GM23338 (cell line): ENCODE data around the gene GAPT. TPM values are rescaled to one million over a fixed set of nuclear protein-coding genes. Genes with fewer than 3 reads are reported as not detected.

Source experiments
- ATAC-seq: fragments of 200-7000 bp; cut with Tn5 transposase; 3 replicates; pipeline ENCODE4 v1.9.1; 2020
- DNase-seq: peaks from one replicate; pipeline ENCODE4 v3.0.0-alpha.2; 2015; ENCODE audit warnings: low spot score
- H2AFZ ChIP-seq: fragments of 200-600 bp; sonication (generic); 2 replicates; pipeline ENCODE4 v1.8.0; 2016; ENCODE audit warnings: antibody characterized with exemption, mild to moderate bottlenecking, moderate library complexity
- H3F3A ChIP-seq: fragments of 200-600 bp; sonication (generic); replicated peaks from 2 replicates; pipeline ENCODE4 v1.8.0; 2017; ENCODE audit warnings: antibody characterized with exemption, mixed run types, low read depth
- H3K27ac ChIP-seq: fragments of 200-600 bp; sonication (generic); 2 replicates; pipeline ENCODE4 v1.6.1; 2016; ENCODE audit warnings: low read depth
- H3K27me3 ChIP-seq: fragments of 200-600 bp; sonication (generic); 2 replicates; pipeline ENCODE4 v1.8.0; 2016; ENCODE audit warnings: mild to moderate bottlenecking, mixed run types, moderate library complexity; ENCODE audit not compliant: insufficient read depth
- H3K36me3 ChIP-seq: fragments of 200-600 bp; sonication (generic); 2 replicates; pipeline ENCODE4 v1.8.0; 2016; ENCODE audit warnings: mild to moderate bottlenecking; ENCODE audit not compliant: insufficient read depth
- H3K4me1 ChIP-seq: fragments of 200-600 bp; sonication (generic); 2 replicates; pipeline ENCODE4 v1.8.0; 2016; ENCODE audit warnings: mild to moderate bottlenecking, moderate library complexity; ENCODE audit not compliant: insufficient read depth
- H3K4me2 ChIP-seq: fragments of 200-600 bp; sonication (generic); 2 replicates; pipeline ENCODE4 v1.7.1; 2017; ENCODE audit warnings: mixed run types
- H3K4me3 ChIP-seq: fragments of 200-600 bp; sonication (generic); 2 replicates; pipeline ENCODE4 v1.6.1; 2016; ENCODE audit warnings: mixed run types
- H3K79me2 ChIP-seq: fragments of 200-600 bp; sonication (generic); replicated peaks from 2 replicates; pipeline ENCODE4 v1.8.0; 2017; ENCODE audit warnings: mild to moderate bottlenecking; ENCODE audit not compliant: insufficient read depth
- H3K9me2 ChIP-seq: fragments of 200-600 bp; sonication (generic); 2 replicates; pipeline ENCODE4 v1.8.0; 2017; ENCODE audit not compliant: insufficient read depth
- H4K20me1 ChIP-seq: fragments of 200-600 bp; sonication (generic); replicated peaks from 2 replicates; pipeline ENCODE4 v1.8.0; 2017; ENCODE audit warnings: mild to moderate bottlenecking; ENCODE audit not compliant: insufficient read depth
- H3K27ac Mint-ChIP-seq: 2 replicates; pipeline ENCODE4 v1.8.0; 2020; ENCODE audit warnings: inconsistent platforms, mild to moderate bottlenecking, moderate library complexity, mixed read lengths
- H3K27me3 Mint-ChIP-seq: 3 replicates; pipeline ENCODE4 v1.8.0; 2022; ENCODE audit warnings: low read depth, mild to moderate bottlenecking, moderate library complexity, mixed read lengths, inconsistent platforms; ENCODE audit not compliant: insufficient read depth, poor library complexity
- H3K36me3 Mint-ChIP-seq: 3 replicates; pipeline ENCODE4 v1.8.0; 2021; ENCODE audit warnings: low read depth, mild to moderate bottlenecking, inconsistent platforms, moderate library complexity, mixed read lengths
- H3K4me1 Mint-ChIP-seq: 3 replicates; pipeline ENCODE4 v1.8.0; 2020; ENCODE audit warnings: mild to moderate bottlenecking, inconsistent platforms, mixed read lengths
- H3K4me3 Mint-ChIP-seq: 3 replicates; pipeline ENCODE4 v1.8.0; 2021; ENCODE audit warnings: moderate library complexity, mild to moderate bottlenecking, inconsistent platforms, mixed read lengths
- H3K9me3 Mint-ChIP-seq: 3 replicates; pipeline ENCODE4 v1.8.0; 2020; ENCODE audit warnings: moderate library complexity, mild to moderate bottlenecking, inconsistent platforms, mixed read lengths
- CREB1 ChIP-seq: fragments of 250-450 bp; sonication (Bioruptor Pico); IDR thresholded peaks from 2 replicates; pipeline ENCODE4 v1.5.0; 2020; ENCODE audit warnings: low read depth, mild to moderate bottlenecking, moderate library complexity
- EZH2 ChIP-seq: fragments of 200-600 bp; sonication (generic); IDR thresholded peaks from one replicate; pipeline ENCODE4 v1.8.0; 2017; ENCODE audit warnings: antibody characterized with exemption, mild to moderate bottlenecking, low read depth; ENCODE audit not compliant: unreplicated experiment
- EZH2phosphoT487 ChIP-seq: fragments of 200-600 bp; sonication (generic); IDR thresholded peaks from one replicate; pipeline ENCODE4 v1.8.1; 2018; ENCODE audit warnings: antibody characterized with exemption; ENCODE audit not compliant: unreplicated experiment
- JUNB ChIP-seq: IDR thresholded peaks from one replicate; pipeline ENCODE4 v1.6.1; 2016; ENCODE audit warnings: antibody characterized with exemption; ENCODE audit not compliant: unreplicated experiment
- NANOG ChIP-seq: IDR thresholded peaks from 2 replicates; pipeline ENCODE4 v1.6.1; 2016; ENCODE audit warnings: antibody characterized with exemption, borderline replicate concordance
- POLR2AphosphoS5 ChIP-seq: IDR thresholded peaks from 2 replicates; pipeline ENCODE4 v1.6.1; 2016; ENCODE audit warnings: antibody characterized with exemption, low read depth
- STAT1 ChIP-seq: IDR thresholded peaks from one replicate; pipeline ENCODE4 v1.6.1; 2016; ENCODE audit warnings: antibody characterized with exemption; ENCODE audit not compliant: unreplicated experiment
- ZNF114 ChIP-seq: fragments of 250-450 bp; sonication (Bioruptor Pico); IDR thresholded peaks from 2 replicates; pipeline ENCODE4 v1.5.0; 2020; ENCODE audit warnings: mild to moderate bottlenecking, moderate library complexity
- ZNF331 ChIP-seq: fragments of 250-450 bp; sonication (Bioruptor Pico); IDR thresholded peaks from 2 replicates; pipeline ENCODE4 v1.5.0; 2020; ENCODE audit warnings: low read depth, mild to moderate bottlenecking, moderate library complexity
- polyA plus RNA-seq: library from polyadenylated mRNA; unstranded; fragments of >200 nt; fragmentation: Nextera tagmentation; extraction: Ambion mirVana; gene quantifications from 2 replicates; pipeline ENCODE4 v1.2.1, GENCODE V29; 2016
- total RNA-seq: library from RNA; depleted of rRNA; stranded (reverse); fragments of >200 nt; shearing (Covaris generic); gene quantifications from 2 replicates; pipeline ENCODE4 v1.2.3, GENCODE V29; 2014
- TF ChIP-seq, protein P1 (sequence below): fragments of 250-450 bp; sonication (Bioruptor Pico); IDR thresholded peaks from 2 replicates; pipeline ENCODE4 v1.5.0; 2020; ENCODE audit warnings: mild to moderate bottlenecking, moderate library complexity

GAPT gene
- total and polyA plus RNA-seq, 2 experiments from 2014 or later = not detected

DNA sequence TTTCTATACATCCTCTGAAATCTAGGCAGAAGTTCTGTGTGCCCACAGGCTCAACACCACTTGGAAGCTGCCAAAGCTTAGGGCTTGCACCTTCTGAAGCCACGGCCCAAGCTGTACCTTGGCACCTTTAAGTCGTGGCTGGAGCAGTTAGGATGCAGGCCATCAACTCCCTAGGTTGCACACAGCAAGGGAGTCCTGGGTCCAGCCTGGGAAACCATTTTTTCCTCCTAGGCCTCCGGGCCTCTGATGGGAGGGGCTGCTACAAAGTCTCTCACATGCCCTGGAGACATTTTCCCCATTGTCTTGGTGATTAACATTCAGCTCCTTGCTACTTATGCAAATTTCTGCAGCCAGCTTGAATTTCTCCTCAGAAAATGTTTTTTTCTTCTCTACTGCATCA lies 15.8 kb upstream of the GAPT start:
- Histone ChIP-seq H4K20me1 (no peaks in the 10 kb centered on the region), H3K4me3 (no peak overlapping the region), H3K36me3 (no peaks in the 10 kb centered on the region; the same call in 1 of the 2 replicates), H2AFZ (no peak overlapping the region), H3K9me2 (no peaks in the 10 kb centered on the region), H3K27me3 (no peaks in the 10 kb centered on the region), H3F3A (no peaks in the 10 kb centered on the region), H3K27ac (no peak overlapping the region), H3K4me2 (no peak overlapping the region), H3K79me2 (no peaks in the 10 kb centered on the region), H3K4me1 (no peaks in the 10 kb centered on the region)
- H3K36me3 Mint-ChIP-seq = peaks cover 28% of the 10 kb centered on the region
- TF ChIP-seq ZNF331 (CRISPR knock-in tag) (no peak), CREB1 (CRISPR knock-in tag) (no peak), POLR2AphosphoS5 (no peak), EZH2 (no peak), EZH2phosphoT487 (no peak), ZNF114 (CRISPR knock-in tag) (no peak), JUNB (no peak), NANOG (no peak), STAT1 (no peak)
- TF ChIP-seq, protein P1, sequence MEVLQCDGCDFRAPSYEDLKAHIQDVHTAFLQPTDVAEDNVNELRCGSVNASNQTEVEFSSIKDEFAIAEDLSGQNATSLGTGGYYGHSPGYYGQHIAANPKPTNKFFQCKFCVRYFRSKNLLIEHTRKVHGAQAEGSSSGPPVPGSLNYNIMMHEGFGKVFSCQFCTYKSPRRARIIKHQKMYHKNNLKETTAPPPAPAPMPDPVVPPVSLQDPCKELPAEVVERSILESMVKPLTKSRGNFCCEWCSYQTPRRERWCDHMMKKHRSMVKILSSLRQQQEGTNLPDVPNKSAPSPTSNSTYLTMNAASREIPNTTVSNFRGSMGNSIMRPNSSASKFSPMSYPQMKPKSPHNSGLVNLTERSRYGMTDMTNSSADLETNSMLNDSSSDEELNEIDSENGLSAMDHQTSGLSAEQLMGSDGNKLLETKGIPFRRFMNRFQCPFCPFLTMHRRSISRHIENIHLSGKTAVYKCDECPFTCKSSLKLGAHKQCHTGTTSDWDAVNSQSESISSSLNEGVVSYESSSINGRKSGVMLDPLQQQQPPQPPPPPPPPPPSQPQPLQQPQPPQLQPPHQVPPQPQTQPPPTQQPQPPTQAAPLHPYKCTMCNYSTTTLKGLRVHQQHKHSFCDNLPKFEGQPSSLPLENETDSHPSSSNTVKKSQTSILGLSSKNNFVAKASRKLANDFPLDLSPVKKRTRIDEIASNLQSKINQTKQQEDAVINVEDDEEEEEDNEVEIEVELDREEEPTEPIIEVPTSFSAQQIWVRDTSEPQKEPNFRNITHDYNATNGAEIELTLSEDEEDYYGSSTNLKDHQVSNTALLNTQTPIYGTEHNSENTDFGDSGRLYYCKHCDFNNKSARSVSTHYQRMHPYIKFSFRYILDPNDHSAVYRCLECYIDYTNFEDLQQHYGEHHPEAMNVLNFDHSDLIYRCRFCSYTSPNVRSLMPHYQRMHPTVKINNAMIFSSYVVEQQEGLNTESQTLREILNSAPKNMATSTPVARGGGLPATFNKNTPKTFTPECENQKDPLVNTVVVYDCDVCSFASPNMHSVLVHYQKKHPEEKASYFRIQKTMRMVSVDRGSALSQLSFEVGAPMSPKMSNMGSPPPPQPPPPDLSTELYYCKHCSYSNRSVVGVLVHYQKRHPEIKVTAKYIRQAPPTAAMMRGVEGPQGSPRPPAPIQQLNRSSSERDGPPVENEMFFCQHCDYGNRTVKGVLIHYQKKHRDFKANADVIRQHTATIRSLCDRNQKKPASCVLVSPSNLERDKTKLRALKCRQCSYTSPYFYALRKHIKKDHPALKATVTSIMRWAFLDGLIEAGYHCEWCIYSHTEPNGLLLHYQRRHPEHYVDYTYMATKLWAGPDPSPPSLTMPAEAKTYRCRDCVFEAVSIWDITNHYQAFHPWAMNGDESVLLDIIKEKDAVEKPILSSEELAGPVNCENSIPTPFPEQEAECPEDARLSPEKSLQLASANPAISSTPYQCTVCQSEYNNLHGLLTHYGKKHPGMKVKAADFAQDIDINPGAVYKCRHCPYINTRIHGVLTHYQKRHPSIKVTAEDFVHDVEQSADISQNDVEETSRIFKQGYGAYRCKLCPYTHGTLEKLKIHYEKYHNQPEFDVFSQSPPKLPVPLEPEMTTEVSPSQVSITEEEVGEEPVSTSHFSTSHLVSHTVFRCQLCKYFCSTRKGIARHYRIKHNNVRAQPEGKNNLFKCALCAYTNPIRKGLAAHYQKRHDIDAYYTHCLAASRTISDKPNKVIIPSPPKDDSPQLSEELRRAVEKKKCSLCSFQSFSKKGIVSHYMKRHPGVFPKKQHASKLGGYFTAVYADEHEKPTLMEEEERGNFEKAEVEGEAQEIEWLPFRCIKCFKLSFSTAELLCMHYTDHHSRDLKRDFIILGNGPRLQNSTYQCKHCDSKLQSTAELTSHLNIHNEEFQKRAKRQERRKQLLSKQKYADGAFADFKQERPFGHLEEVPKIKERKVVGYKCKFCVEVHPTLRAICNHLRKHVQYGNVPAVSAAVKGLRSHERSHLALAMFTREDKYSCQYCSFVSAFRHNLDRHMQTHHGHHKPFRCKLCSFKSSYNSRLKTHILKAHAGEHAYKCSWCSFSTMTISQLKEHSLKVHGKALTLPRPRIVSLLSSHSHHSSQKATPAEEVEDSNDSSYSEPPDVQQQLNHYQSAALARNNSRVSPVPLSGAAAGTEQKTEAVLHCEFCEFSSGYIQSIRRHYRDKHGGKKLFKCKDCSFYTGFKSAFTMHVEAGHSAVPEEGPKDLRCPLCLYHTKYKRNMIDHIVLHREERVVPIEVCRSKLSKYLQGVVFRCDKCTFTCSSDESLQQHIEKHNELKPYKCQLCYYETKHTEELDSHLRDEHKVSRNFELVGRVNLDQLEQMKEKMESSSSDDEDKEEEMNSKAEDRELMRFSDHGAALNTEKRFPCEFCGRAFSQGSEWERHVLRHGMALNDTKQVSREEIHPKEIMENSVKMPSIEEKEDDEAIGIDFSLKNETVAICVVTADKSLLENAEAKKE (CRISPR knock-in tag) = no peak
- H3K27ac Mint-ChIP-seq = no peak overlapping the region
- H3K4me1 Mint-ChIP-seq = no peaks in the 10 kb centered on the region; the same call in 2 of the 3 replicates
- peaks cover 31% of the 10 kb centered on the region for H3K9me3 Mint-ChIP-seq
- DNase-seq = no peak
- no peak overlapping the region for H3K4me3 Mint-ChIP-seq
- ATAC-seq = no peak
- peaks cover 3% of the 10 kb centered on the region for H3K27me3 Mint-ChIP-seq
